Epithelial cell of proximal tubule (primary cell): ENCODE results near the gene DGKZ. TPM values are rescaled to one million over a fixed set of nuclear protein-coding genes. Genes with fewer than 3 reads are reported as not detected.

Source experiments
- DNase-seq: peaks from one replicate; pipeline ENCODE4 v3.0.0-alpha.2; 2011; ENCODE audit warnings: low read depth
- H3K4me3 ChIP-seq: 2 replicates; pipeline ENCODE4 v1.5.1; 2011; ENCODE audit warnings: low read depth, mild to moderate bottlenecking, low read length
- CTCF ChIP-seq: conservative IDR thresholded peaks from 2 replicates; pipeline ENCODE4 v1.5.1; 2012; ENCODE audit warnings: low read depth, mild to moderate bottlenecking, low read length
- total RNA-seq: library from RNA; depleted of rRNA; stranded (reverse); fragments of >200 nt; gene quantifications from 2 replicates; pipeline ENCODE4 v1.2.3, GENCODE V29; 2015

Gene DGKZ
- total RNA-seq, 1 donor from 2014 or later: 41.1 TPM

DNA sequence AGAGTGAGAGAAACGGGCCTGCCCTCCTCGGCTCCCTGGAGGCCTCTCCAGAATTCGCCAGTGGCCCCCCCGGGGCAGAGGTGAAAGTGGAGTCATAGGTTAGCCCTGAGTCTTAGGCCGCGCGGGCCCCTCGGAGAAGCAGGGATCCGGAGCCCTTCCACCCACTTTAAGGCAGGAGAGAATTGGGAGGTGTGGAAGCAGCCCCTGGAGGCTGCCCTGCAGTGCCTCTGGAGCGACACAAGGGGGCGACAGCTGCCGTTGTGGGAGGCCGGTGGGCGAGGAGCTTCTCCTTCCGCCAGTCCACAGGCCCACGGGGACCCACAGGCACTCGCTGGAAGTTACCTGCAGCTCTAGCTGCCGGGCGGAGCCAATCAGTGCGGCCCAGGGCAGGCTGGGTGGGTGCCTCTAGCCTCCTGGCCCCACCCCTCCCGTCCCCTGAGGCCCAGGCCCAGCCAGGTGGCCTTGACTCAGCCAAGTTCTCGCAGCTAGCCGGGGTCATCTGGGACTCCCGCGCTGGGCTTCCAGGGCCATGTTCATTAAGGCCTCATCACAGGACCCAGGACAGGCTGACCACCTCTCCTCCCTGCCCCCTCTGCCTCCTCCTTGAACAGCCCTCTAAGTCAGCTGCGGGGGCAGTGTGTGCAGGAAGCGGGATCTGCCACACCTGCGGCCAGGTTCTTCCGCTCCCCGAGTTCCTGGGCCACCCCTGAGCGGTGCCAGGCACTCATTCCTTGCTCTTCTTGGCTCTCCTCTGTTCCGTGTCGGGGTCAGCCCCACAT, 5.0 kb downstream of the DGKZ start:
- peak; percentile 74 for TF ChIP-seq CTCF
- H3K4me3 ChIP-seq: no peak overlapping the region
- no peak for DNase-seq

- DNase-seq: no peak
These were observed 6.4 kb downstream of the DGKZ start for GRCh38 chr11:46353698-46354097.

GRCh38 chr11:46356924-46357482, 9.7 kb downstream of the DGKZ start:
- DNase-seq: no peak
- no peak overlapping the region for H3K4me3 ChIP-seq
- TF ChIP-seq CTCF: no peak

More at GRCh38 chr11:46353698-46354097, 6.4 kb downstream of the DGKZ start:
- TF ChIP-seq CTCF: no peak
- H3K4me3 ChIP-seq: no peak overlapping the region

DNA sequence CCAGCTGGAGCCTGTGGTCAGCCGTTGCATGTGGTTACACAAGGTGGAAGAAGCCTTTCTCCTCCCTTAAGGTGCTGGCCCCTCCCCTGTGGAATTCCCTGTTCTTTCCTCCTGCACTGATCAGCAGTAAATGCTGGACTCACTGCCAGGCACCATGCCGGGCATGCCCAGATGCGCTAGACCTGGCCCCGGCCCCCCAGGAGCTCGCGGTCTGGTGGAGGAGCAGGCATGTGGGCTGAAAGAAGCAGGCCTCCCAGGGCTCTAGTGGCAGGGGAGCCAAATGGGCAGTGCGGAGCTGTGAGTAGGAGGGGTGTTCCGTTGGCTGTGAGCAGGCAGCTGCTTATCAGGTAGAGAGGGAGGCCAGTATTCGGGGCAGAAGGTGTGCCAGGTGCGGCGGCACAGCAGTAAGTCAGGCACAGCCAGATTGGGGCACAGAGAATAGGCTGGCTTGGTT, 10.2 kb downstream of the DGKZ start:
- no peak for TF ChIP-seq CTCF
- H3K4me3 ChIP-seq: no peak overlapping the region
- no peak for DNase-seq

GRCh38 chr11:46359953-46360352, 12.7 kb downstream of the DGKZ start:
- TF ChIP-seq CTCF: no peak
- H3K4me3 ChIP-seq: no peak overlapping the region
- no peak for DNase-seq

DNA sequence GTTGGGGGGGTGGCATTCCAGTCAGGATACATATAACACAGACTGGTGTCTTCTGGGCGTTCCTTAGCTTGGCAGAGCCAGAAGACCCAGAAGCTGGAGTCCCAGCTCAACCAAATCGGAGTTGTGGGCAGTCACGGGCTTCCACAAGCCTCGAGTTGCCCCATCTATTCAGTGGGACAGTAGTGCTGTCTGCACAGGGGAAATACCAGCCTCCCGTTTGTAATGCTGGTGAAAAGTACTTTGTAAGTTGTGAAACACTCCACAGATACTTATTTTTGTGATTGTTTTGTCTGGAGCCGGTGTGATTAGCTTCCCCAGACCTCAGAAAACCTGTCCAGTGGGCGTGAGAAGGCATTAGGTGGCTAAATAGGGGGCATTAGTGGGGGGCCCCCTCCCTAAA, 13.6 kb downstream of the DGKZ start:
- no peak for DNase-seq
- no peak overlapping the region for H3K4me3 ChIP-seq
- TF ChIP-seq CTCF: no peak
